ENCODE results near the gene SHISA9.

The SHISA9 gene

DNA sequence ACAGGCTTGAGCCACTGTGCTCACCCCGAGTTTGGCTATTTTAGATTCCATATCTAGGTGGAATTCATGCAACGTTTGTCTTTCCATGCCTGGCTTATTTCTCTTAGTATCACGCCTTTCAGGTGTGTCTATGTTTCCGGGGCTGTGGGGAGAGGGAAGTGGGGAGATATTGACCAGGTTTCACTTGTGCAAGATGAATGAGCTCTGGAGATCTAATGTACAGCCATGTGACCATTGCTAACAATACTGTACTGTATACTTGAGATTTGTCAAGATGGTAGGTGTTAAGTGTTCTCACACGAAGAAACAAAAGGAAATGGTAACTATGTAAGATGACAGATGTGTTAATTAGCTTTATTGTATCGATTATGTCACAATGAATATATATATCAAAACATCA, 199.6 kb downstream of the SHISA9 start:
- TF ChIP-seq REST (IDR thresholded peaks at IDR 0.05; ENCODE audit: insufficient read depth in 1 of 2, low read depth in 2 of 2, low read length in 2 of 2) (no peak), SIN3A (IDR thresholded peaks at IDR 0.05; ENCODE audit: borderline replicate concordance, insufficient read depth, low read length) (no peak), TAF1 (IDR thresholded peaks at IDR 0.05; ENCODE audit: borderline replicate concordance, insufficient read depth, low read length) (no peak), FOXP2 (optimal IDR thresholded peaks at IDR 0.05; ENCODE audit: borderline replicate concordance, extremely low read depth, extremely low read length, insufficient read depth) (no peak), POLR2AphosphoS5 (IDR thresholded peaks at IDR 0.05; ENCODE audit: low read depth, low read length) (no peak)

GRCh38 chr16:13101828-13102227, 200.4 kb downstream of the SHISA9 start:
- TF ChIP-seq TAF1 (IDR thresholded peaks at IDR 0.05; ENCODE audit: borderline replicate concordance, insufficient read depth, low read length) (no peak), SIN3A (IDR thresholded peaks at IDR 0.05; ENCODE audit: borderline replicate concordance, insufficient read depth, low read length) (no peak), REST (IDR thresholded peaks at IDR 0.05; ENCODE audit: insufficient read depth in 1 of 2, low read depth in 2 of 2, low read length in 2 of 2) (no peak), FOXP2 (optimal IDR thresholded peaks at IDR 0.05; ENCODE audit: borderline replicate concordance, extremely low read depth, extremely low read length, insufficient read depth) (no peak), POLR2AphosphoS5 (IDR thresholded peaks at IDR 0.05; ENCODE audit: low read depth, low read length) (no peak)

GRCh38 chr16:13102401-13102800, 201.0 kb downstream of the SHISA9 start:
- no peak for TF ChIP-seq REST (IDR thresholded peaks at IDR 0.05; ENCODE audit: insufficient read depth in 1 of 2, low read depth in 2 of 2, low read length in 2 of 2)
- no peak for TF ChIP-seq FOXP2 (optimal IDR thresholded peaks at IDR 0.05; ENCODE audit: borderline replicate concordance, extremely low read depth, extremely low read length, insufficient read depth)
- no peak for TF ChIP-seq POLR2AphosphoS5 (IDR thresholded peaks at IDR 0.05; ENCODE audit: low read depth, low read length)
- TF ChIP-seq TAF1 (IDR thresholded peaks at IDR 0.05; ENCODE audit: borderline replicate concordance, insufficient read depth, low read length) = no peak
- no peak for TF ChIP-seq SIN3A (IDR thresholded peaks at IDR 0.05; ENCODE audit: borderline replicate concordance, insufficient read depth, low read length)

GRCh38 chr16:13103831-13104530, 202.6 kb downstream of the SHISA9 start:
- TF ChIP-seq REST (IDR thresholded peaks at IDR 0.05; ENCODE audit: insufficient read depth in 1 of 2, low read depth in 2 of 2, low read length in 2 of 2) (no peak), POLR2AphosphoS5 (IDR thresholded peaks at IDR 0.05; ENCODE audit: low read depth, low read length) (no peak), FOXP2 (optimal IDR thresholded peaks at IDR 0.05; ENCODE audit: borderline replicate concordance, extremely low read depth, extremely low read length, insufficient read depth) (no peak), TAF1 (IDR thresholded peaks at IDR 0.05; ENCODE audit: borderline replicate concordance, insufficient read depth, low read length) (no peak), SIN3A (IDR thresholded peaks at IDR 0.05; ENCODE audit: borderline replicate concordance, insufficient read depth, low read length) (no peak)
